GM18520 (cell line): ENCODE data around the gene KRT72.

Experiments
- ATAC-seq: cut with Tn5 transposase; IDR thresholded peaks from one replicate; pipeline ENCODE4 v1.9.1; 2021; ENCODE audit not compliant: unreplicated experiment

KRT72 gene

DNA sequence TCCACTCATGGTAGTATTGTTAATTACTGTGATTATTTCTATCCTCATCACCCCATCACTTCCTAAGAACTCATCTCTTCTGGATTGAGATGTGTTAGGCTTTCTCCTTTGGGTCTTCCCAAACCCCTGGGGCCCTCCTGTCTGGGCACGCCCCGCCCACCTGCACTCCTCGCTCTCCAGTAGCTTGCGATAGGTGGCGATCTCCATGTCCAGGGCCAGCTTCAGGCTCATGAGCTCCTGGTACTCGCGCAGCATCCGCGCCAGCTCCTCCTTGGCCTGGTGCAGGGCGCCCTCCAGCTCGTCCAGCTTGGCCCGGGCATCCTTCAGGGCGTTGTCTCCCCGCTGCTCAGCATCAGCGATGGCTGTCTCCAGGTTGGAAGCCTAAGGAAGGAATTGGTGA lies 55.1 kb downstream of the KRT72 start:
- ATAC-seq = no peak

GRCh38 chr12:52543985-52544883 lies 57.0 kb downstream of the KRT72 start:
- no peak for ATAC-seq

- no peak for ATAC-seq
Observed at GRCh38 chr12:52542785-52543318, 58.4 kb downstream of the KRT72 start.

GRCh38 chr12:52542157-52542556 lies 59.1 kb downstream of the KRT72 start:
- ATAC-seq = no peak

DNA sequence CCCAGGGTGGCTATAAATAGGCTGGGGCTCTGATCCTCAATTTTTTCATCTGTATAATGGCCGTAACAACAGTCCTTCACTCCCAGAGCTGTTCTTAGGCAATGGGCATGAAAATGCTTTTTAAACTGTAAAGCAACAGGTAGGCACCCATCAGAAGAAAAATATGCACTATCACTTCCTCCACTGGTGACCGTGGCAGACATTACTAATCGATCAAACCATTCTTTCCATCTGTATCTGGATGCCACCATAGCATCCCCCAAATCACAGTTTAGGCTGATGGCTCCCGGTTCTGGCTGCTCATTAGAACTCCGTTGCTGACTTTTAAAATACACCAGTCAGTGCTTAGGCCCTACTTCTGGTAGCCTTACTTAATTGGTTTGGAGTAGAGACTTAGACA lies 59.6 kb downstream of the KRT72 start:
- no peak for ATAC-seq

DNA sequence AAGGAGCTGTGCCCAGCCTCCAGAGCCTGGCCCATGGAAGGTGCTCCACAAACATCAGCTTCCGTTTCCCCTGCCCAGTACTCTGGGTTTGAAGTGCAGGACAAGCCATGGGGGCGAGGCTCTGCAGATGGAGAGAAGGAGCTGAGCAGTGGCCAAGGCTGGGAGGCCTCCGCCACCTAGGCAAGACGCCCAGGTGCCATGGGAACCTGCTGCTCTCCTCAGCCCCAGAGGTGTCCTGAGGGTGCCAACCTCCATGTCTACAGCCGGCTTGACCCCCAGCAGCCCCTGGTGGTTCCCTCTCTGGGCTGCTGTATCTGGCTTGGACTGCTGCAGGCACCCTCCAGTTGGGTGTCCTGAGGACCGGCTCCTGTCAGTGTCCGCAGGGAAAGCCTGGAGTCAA lies 60.7 kb downstream of the KRT72 start:
- ATAC-seq = no peak

GRCh38 chr12:52539821-52540173 lies 61.5 kb downstream of the KRT72 start:
- no peak for ATAC-seq

GRCh38 chr12:52539083-52539820 lies 62.0 kb downstream of the KRT72 start:
- no peak for ATAC-seq

- ATAC-seq = no peak
Observed at GRCh38 chr12:52537101-52537500, 64.2 kb downstream of the KRT72 start.
